WTC11 (cell line): ENCODE measurements around the gene KCMF1. TPM values are rescaled to one million over a fixed set of nuclear protein-coding genes. Genes with fewer than 3 reads are reported as not detected.

Experiments used
- ATAC-seq: fragments of 200-7000 bp; cut with Tn5 transposase; 2 replicates; pipeline ENCODE4 v1.10.0; 2021; ENCODE audit warnings: mild to moderate bottlenecking, moderate library complexity
- CTCF ChIA-PET: fragments of 300-600 bp; sonication (Branson Sonifier 250); formaldehyde crosslinking; loops from one replicate; lab custom pipeline; 2021; ENCODE audit warnings: antibody characterized with exemption; lab: Charles Lee
- POLR2A ChIA-PET: fragments of 350-600 bp; sonication (Branson Sonifier 250); formaldehyde crosslinking; loops from one replicate; lab custom pipeline; 2021; ENCODE audit warnings: antibody characterized with exemption; lab: Charles Lee
- DNase-seq: peaks from one replicate; pipeline ENCODE4 v3.0.0; 2021; ENCODE audit warnings: low spot score
- H3K27ac Mint-ChIP-seq: 2 replicates; pipeline ENCODE4 v1.8.0; 2021; ENCODE audit warnings: mixed read lengths
- H3K27me3 Mint-ChIP-seq: 2 replicates; pipeline ENCODE4 v1.8.0; 2021; ENCODE audit warnings: low read depth, mild to moderate bottlenecking, moderate library complexity, mixed read lengths
- H3K36me3 Mint-ChIP-seq: 2 replicates; pipeline ENCODE4 v1.8.0; 2021; ENCODE audit warnings: mixed read lengths
- H3K4me1 Mint-ChIP-seq: 2 replicates; pipeline ENCODE4 v1.8.0; 2022; ENCODE audit warnings: mixed read lengths
- H3K4me3 Mint-ChIP-seq: 2 replicates; pipeline ENCODE4 v1.8.0; 2021; ENCODE audit warnings: mild to moderate bottlenecking, moderate library complexity, mixed read lengths
- H3K9me3 Mint-ChIP-seq: 2 replicates; pipeline ENCODE4 v1.8.0; 2021; ENCODE audit warnings: mixed read lengths
- ATF3 ChIP-seq: sonication (generic); formaldehyde crosslinking; conservative IDR thresholded peaks from 2 replicates; pipeline ENCODE4 v1.8.1; 2022; ENCODE audit warnings: mild to moderate bottlenecking, missing genetic modification reagents
- CTCF ChIP-seq: fragments of 200-600 bp; IDR thresholded peaks from 2 replicates; pipeline ENCODE4 v1.8.0; 2022; ENCODE audit warnings: antibody characterized with exemption
- E2F5 ChIP-seq: sonication (generic); formaldehyde crosslinking; IDR thresholded peaks from 2 replicates; pipeline ENCODE4 v1.8.1; 2022; ENCODE audit warnings: mild to moderate bottlenecking, moderate library complexity, missing genetic modification reagents
- ELF4 ChIP-seq: sonication (generic); formaldehyde crosslinking; IDR thresholded peaks from 2 replicates; pipeline ENCODE4 v1.8.1; 2022; ENCODE audit warnings: low read depth, mild to moderate bottlenecking, moderate library complexity, missing genetic modification reagents
- JUN ChIP-seq: sonication (generic); formaldehyde crosslinking; IDR thresholded peaks from 2 replicates; pipeline ENCODE4 v1.8.0; 2023; ENCODE audit warnings: mild to moderate bottlenecking, missing genetic modification reagents
- KAT7 ChIP-seq: sonication (generic); formaldehyde crosslinking; IDR thresholded peaks from 2 replicates; pipeline ENCODE4 v1.8.1; 2023; ENCODE audit warnings: missing genetic modification reagents, mild to moderate bottlenecking, borderline replicate concordance
- MLX ChIP-seq: sonication (generic); formaldehyde crosslinking; IDR thresholded peaks from 2 replicates; pipeline ENCODE4 v1.8.1; 2023; ENCODE audit warnings: mild to moderate bottlenecking, missing genetic modification reagents, moderate library complexity
- NFE2L1 ChIP-seq: sonication (generic); formaldehyde crosslinking; IDR thresholded peaks from 2 replicates; pipeline ENCODE4 v1.8.1; 2023; ENCODE audit warnings: missing genetic modification reagents
- NR2C2 ChIP-seq: sonication (generic); formaldehyde crosslinking; IDR thresholded peaks from 2 replicates; pipeline ENCODE4 v1.8.0; 2022; ENCODE audit warnings: mild to moderate bottlenecking, missing genetic modification reagents
- PRRX2 ChIP-seq: fragments of 250-450 bp; sonication (Bioruptor Pico); IDR thresholded peaks from 2 replicates; pipeline ENCODE4 v1.8.0; 2021; ENCODE audit warnings: mild to moderate bottlenecking
- SOX15 ChIP-seq: fragments of 250-450 bp; sonication (Bioruptor Pico); IDR thresholded peaks from 2 replicates; pipeline ENCODE4 v1.9.0; 2021; ENCODE audit warnings: mild to moderate bottlenecking
- STAT6 ChIP-seq: sonication (generic); formaldehyde crosslinking; conservative IDR thresholded peaks from 2 replicates; pipeline ENCODE4 v1.8.1; 2023; ENCODE audit warnings: mild to moderate bottlenecking, low read depth, missing genetic modification reagents, moderate library complexity
- ZNF232 ChIP-seq: sonication (generic); formaldehyde crosslinking; IDR thresholded peaks from 2 replicates; pipeline ENCODE4 v1.8.0; 2022; ENCODE audit warnings: mild to moderate bottlenecking, missing genetic modification reagents
- ZNF423 ChIP-seq: fragments of 250-450 bp; sonication (Bioruptor Pico); IDR thresholded peaks from 2 replicates; pipeline ENCODE4 v2.1.2; 2022; ENCODE audit warnings: mild to moderate bottlenecking, moderate library complexity
- ZNF512 ChIP-seq: sonication (generic); formaldehyde crosslinking; IDR thresholded peaks from 2 replicates; pipeline ENCODE4 v1.8.1; 2022; ENCODE audit warnings: missing genetic modification reagents, borderline replicate concordance
- ZSCAN18 ChIP-seq: fragments of 250-450 bp; sonication (Bioruptor Pico); IDR thresholded peaks from 2 replicates; pipeline ENCODE4 v2.1.2; 2022; ENCODE audit warnings: mild to moderate bottlenecking, moderate library complexity
- total RNA-seq: library from RNA; stranded (reverse); gene quantifications from 3 replicates; pipeline ENCODE4 v1.2.3, GENCODE V29; 2021

Gene KCMF1
- total RNA-seq, 1 experiment from 2014 or later, result 117 TPM

GRCh38 chr2:85078536-85078935 is 107.6 kb downstream of the KCMF1 start (continued):
- no peak for TF ChIP-seq E2F5 (CRISPR knock-in tag)
- no peak for TF ChIP-seq ATF3 (CRISPR knock-in tag)
- no peak for TF ChIP-seq ELF4
- TF ChIP-seq SOX15 (CRISPR knock-in tag), result no peak
- TF ChIP-seq KAT7, result no peak
- TF ChIP-seq CTCF, result no peak
- no peak for TF ChIP-seq ZNF512
- no peak for TF ChIP-seq NFE2L1 (CRISPR knock-in tag)
- no peak for TF ChIP-seq JUN
- TF ChIP-seq MLX (CRISPR knock-in tag), result no peak

GRCh38 chr2:85083092-85083491 is 112.1 kb downstream of the KCMF1 start:
- DNase-seq (no peak), ATAC-seq (no peak)
- Mint-ChIP-seq H3K27ac (no peak overlapping the region), H3K4me3 (no peak overlapping the region), H3K36me3 (peaks cover 5% of the 10 kb centered on the region; the same call in 1 of the 2 replicates), H3K27me3 (peaks cover 8% of the 10 kb centered on the region; the same call in 1 of the 2 replicates), H3K4me1 (peaks cover 4% of the 10 kb centered on the region), H3K9me3 (peaks cover 21% of the 10 kb centered on the region)
- TF ChIP-seq NR2C2 (CRISPR knock-in tag), result no peak
- no peak for TF ChIP-seq PRRX2 (CRISPR knock-in tag)
- no peak for TF ChIP-seq ZSCAN18 (CRISPR knock-in tag)
- no peak for TF ChIP-seq E2F5 (CRISPR knock-in tag)
- no peak for TF ChIP-seq ZNF423 (CRISPR knock-in tag)
- TF ChIP-seq ZNF232 (CRISPR knock-in tag), result no peak
- TF ChIP-seq STAT6, result no peak
- CTCF ChIA-PET, result no interaction called here
- POLR2A ChIA-PET, result no interaction called here
